Endothelial cell of umbilical vein (primary cell): ENCODE measurements around the gene MIXL1. TPM values are rescaled to one million over a fixed set of nuclear protein-coding genes. Genes with fewer than 3 reads are reported as not detected.
"Not testable (repeated sequence)": the region's sequence is repeated elsewhere in the genome, so short reads cannot be mapped to it uniquely, and the experiment has no call there.

ENCODE experiments used
- BruUV-seq: library from RNA; stranded (reverse); fragments of 400-500 nt; replicated peaks from 2 replicates; lab custom pipeline; 2021; lab: Mats Ljungman, UMichigan
- CTCF ChIA-PET: fragments of 300-600, 350-600 bp; sonication (Branson Sonifier 250); formaldehyde crosslinking; loops from one replicate; lab custom pipeline; 2021; ENCODE audit warnings: antibody characterized with exemption, inconsistent platforms; lab: Charles Lee
- POLR2A ChIA-PET: fragments of 300-600, 350-600 bp; sonication (Branson Sonifier 250); formaldehyde crosslinking; loops from one replicate; lab custom pipeline; 2021; ENCODE audit warnings: antibody characterized with exemption, inconsistent platforms; lab: Charles Lee
- DNase-seq: peaks from one replicate; pipeline ENCODE4 v3.0.0-alpha.2; 2011; ENCODE audit warnings: low read depth, low spot score
- FAIRE-seq: peaks from 2 replicates; lab custom pipeline; 2011; peaks lifted over from hg19 to GRCh38; lab: Jason Lieb, UNC
- H2AFZ ChIP-seq: 2 replicates; pipeline ENCODE4 v1.6.0; 2012; ENCODE audit warnings: low read depth, low read length, control low read depth, inconsistent platforms
- H3K27ac ChIP-seq: 2 replicates; pipeline ENCODE4 v1.5.1; 2011; ENCODE audit warnings: low read depth, mild to moderate bottlenecking, control low read depth, low read length, moderate library complexity; ENCODE audit not compliant: insufficient read depth
- H3K27me3 ChIP-seq, 2 experiments: 2 replicates each; pipeline versions ENCODE4 v1.6.0 to v1.6.1; 2011; ENCODE audit warnings: low read length in 2 of 2, mixed read lengths in 1 of 2; ENCODE audit not compliant: control insufficient read depth in 2 of 2, insufficient read depth in 2 of 2
- H3K36me3 ChIP-seq, 2 experiments: 2 replicates in 1 of 2; 3 replicates in 1 of 2; pipeline ENCODE4 v1.5.1; 2011; ENCODE audit warnings: low read length in 2 of 2, mild to moderate bottlenecking in 1 of 2, moderate library complexity in 1 of 2; ENCODE audit not compliant: control insufficient read depth in 2 of 2, insufficient read depth in 2 of 2; ENCODE audit errors: extremely low read depth in 1 of 2
- H3K4me1 ChIP-seq: 3 replicates; pipeline ENCODE4 v1.5.1; 2011; ENCODE audit warnings: mild to moderate bottlenecking, low read length; ENCODE audit not compliant: control insufficient read depth, insufficient read depth; ENCODE audit errors: extremely low read depth
- H3K4me2 ChIP-seq: 2 replicates; pipeline ENCODE4 v1.6.1; 2011; ENCODE audit warnings: low read length, control low read depth, mixed read lengths; ENCODE audit not compliant: insufficient read depth
- H3K4me3 ChIP-seq, 3 experiments: fragments of 200-600 bp in 1 of 3; sonication (generic), shearing (Covaris generic) in 1 of 3; replicated peaks in 1 of 3; 2 replicates each; pipeline ENCODE4 v1.5.1; 2011 to 2016; ENCODE audit warnings: control low read depth in 3 of 3, low read length in 3 of 3, mild to moderate bottlenecking in 2 of 3, inconsistent platforms in 1 of 3, low read depth in 1 of 3, moderate library complexity in 1 of 3; ENCODE audit not compliant: insufficient read depth in 1 of 3
- H3K79me2 ChIP-seq: 2 replicates; pipeline ENCODE4 v1.6.0; 2012; ENCODE audit warnings: low read length, inconsistent platforms; ENCODE audit not compliant: control insufficient read depth, insufficient read depth
- H3K9ac ChIP-seq: replicated peaks from 2 replicates; pipeline ENCODE3; 2011; ENCODE audit warnings: low read length, control low read depth; ENCODE audit not compliant: insufficient read depth; ENCODE audit errors: extremely low read depth
- H3K9me1 ChIP-seq: replicated peaks from 3 replicates; pipeline ENCODE4 v1.6.0; 2011; ENCODE audit warnings: mild to moderate bottlenecking, low read length; ENCODE audit not compliant: control insufficient read depth, insufficient read depth; ENCODE audit errors: extremely low read depth
- H3K9me3 ChIP-seq: replicated peaks from 2 replicates; pipeline ENCODE4 v1.5.1; 2012; ENCODE audit warnings: low read length, inconsistent platforms; ENCODE audit not compliant: control insufficient read depth, insufficient read depth
- H4K20me1 ChIP-seq: replicated peaks from 2 replicates; pipeline ENCODE3; 2011; ENCODE audit warnings: mild to moderate bottlenecking, low read length; ENCODE audit not compliant: control insufficient read depth, insufficient read depth; ENCODE audit errors: extremely low read depth
- EZH2 ChIP-seq: IDR thresholded peaks from 2 replicates; pipeline ENCODE4 v1.6.1; 2012; ENCODE audit warnings: borderline replicate concordance, low read depth, mild to moderate bottlenecking, moderate library complexity, low read length, inconsistent platforms; ENCODE audit not compliant: severe bottlenecking
- FOS ChIP-seq: IDR thresholded peaks from 2 replicates; pipeline ENCODE4 v1.6.1; 2011; ENCODE audit warnings: mild to moderate bottlenecking, low read length, moderate library complexity, borderline replicate concordance; ENCODE audit not compliant: insufficient read depth
- GATA2 ChIP-seq: IDR thresholded peaks from 2 replicates; pipeline ENCODE4 v1.7.0; 2011; ENCODE audit warnings: low read depth, mild to moderate bottlenecking, moderate library complexity, mixed read lengths, low read length; ENCODE audit not compliant: insufficient read length, insufficient read depth
- JUN ChIP-seq: IDR thresholded peaks from 2 replicates; pipeline ENCODE4 v1.6.1; 2011; ENCODE audit warnings: borderline replicate concordance, low read depth; ENCODE audit not compliant: insufficient read length, insufficient read depth
- MYC ChIP-seq: IDR thresholded peaks from one replicate; pipeline ENCODE4 v1.6.1; 2011; ENCODE audit warnings: mild to moderate bottlenecking, low read depth, low read length
- POLR2A ChIP-seq: IDR thresholded peaks from 2 replicates; pipeline ENCODE4 v1.6.1; 2012; ENCODE audit warnings: low read depth, mild to moderate bottlenecking, control low read depth, low read length
- POLR2AphosphoS5 ChIP-seq: IDR thresholded peaks from 2 replicates; pipeline ENCODE4 v1.6.1; 2012; ENCODE audit warnings: low read depth, mild to moderate bottlenecking, control low read depth, low read length, moderate library complexity; ENCODE audit not compliant: insufficient read depth
- dilution Hi-C: fragments of 300-500 bp; cut with MboI; formaldehyde crosslinking; loops from one replicate; pipeline ENCODE4 v1.15.0; 2019; ENCODE audit warnings: low sequenced_read_pairs; ENCODE audit not compliant: extremely low pct_ligation_motif_present
- intact Hi-C: fragments of 100-400 bp; cut with micrococcal nuclease; formaldehyde crosslinking; loops from one replicate; pipeline ENCODE4 v1.10.0; 2022
- polyA plus RNA-seq, 4 experiments: library from polyadenylated mRNA; depleted of rRNA in 3 of 4; stranded (reverse) in 3 of 4; unstranded in 1 of 4; fragments of >200 nt; gene quantifications; 2 replicates each; pipeline versions ENCODE4 v1.2.1 to v1.2.3, GENCODE V29; 2011 to 2012; ENCODE audit warnings: missing spikeins in 1 of 4
- total RNA-seq: library from RNA; stranded (reverse); gene quantifications from 2 replicates; pipeline ENCODE4 v1.2.3, GENCODE V29; 2021
- TF ChIP-seq, protein P1 (sequence below): IDR thresholded peaks from 2 replicates; pipeline ENCODE4 v1.6.1; 2011; ENCODE audit not compliant: insufficient read depth, insufficient read length
- TF ChIP-seq, protein P2 (sequence below), 2 donors: IDR thresholded peaks; 1 replicate in 1 of 2; 2 replicates in 1 of 2; pipeline ENCODE4 v1.5.1; 2011; ENCODE audit warnings: low read length in 2 of 2, mild to moderate bottlenecking in 2 of 2, moderate library complexity in 2 of 2, control low read depth in 1 of 2, inconsistent platforms in 1 of 2, low read depth in 1 of 2; ENCODE audit not compliant: insufficient read depth in 1 of 2; ENCODE audit errors: extremely low read depth in 1 of 2

Gene MIXL1
- total and polyA plus RNA-seq, 2 donors (not counting 3 experiments of a cell fraction or from before 2014, with no cell fraction given): 0.58 to 1.2 TPM

DNA sequence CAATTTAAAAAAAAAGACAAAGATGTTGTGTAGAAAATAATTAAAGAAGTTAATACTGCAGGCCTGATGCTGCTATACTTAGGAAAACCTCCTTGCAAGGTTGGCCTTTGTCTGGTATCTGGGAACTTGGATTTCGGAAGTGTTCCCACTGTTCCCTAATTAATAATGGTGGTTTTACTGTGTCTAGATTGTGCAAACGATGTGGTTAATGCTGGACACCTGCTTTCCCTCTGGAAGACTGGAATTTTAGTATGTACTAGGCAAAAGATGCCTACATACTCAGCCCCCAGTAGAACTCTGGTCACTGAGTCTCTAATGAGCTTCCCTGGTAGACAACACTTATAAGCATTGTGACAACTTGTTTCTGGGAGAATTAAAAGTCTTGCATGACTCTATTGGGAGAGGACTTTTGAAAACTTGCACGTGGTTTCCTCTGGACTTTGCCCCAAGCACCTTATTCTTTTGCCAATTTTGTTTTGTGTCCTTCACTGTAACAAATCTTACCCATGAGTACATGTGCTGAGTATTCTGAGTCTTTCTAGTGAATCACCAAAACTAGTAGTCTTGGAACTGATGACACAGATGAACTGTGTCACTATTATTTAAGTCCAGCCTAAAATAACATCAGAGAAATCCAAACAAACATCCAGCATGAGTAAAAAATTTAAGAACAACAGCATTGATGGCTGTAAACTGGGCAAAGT, 45.1 kb downstream of the MIXL1 start:
- no TSS peak for BruUV-seq
- H3K27ac ChIP-seq: peak overlapping the region; percentile 11
- H3K27me3 ChIP-seq: no peaks in the 10 kb centered on the region
- TF ChIP-seq FOS (no peak), EZH2 (no peak), JUN (no peak), POLR2AphosphoS5 (no peak), MYC (no peak), POLR2A (no peak), GATA2 (no peak)
- TF ChIP-seq, protein P1, sequence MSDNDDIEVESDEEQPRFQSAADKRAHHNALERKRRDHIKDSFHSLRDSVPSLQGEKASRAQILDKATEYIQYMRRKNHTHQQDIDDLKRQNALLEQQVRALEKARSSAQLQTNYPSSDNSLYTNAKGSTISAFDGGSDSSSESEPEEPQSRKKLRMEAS: no peak
- TF ChIP-seq, protein P2, sequence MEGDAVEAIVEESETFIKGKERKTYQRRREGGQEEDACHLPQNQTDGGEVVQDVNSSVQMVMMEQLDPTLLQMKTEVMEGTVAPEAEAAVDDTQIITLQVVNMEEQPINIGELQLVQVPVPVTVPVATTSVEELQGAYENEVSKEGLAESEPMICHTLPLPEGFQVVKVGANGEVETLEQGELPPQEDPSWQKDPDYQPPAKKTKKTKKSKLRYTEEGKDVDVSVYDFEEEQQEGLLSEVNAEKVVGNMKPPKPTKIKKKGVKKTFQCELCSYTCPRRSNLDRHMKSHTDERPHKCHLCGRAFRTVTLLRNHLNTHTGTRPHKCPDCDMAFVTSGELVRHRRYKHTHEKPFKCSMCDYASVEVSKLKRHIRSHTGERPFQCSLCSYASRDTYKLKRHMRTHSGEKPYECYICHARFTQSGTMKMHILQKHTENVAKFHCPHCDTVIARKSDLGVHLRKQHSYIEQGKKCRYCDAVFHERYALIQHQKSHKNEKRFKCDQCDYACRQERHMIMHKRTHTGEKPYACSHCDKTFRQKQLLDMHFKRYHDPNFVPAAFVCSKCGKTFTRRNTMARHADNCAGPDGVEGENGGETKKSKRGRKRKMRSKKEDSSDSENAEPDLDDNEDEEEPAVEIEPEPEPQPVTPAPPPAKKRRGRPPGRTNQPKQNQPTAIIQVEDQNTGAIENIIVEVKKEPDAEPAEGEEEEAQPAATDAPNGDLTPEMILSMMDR (IDR thresholded peaks at IDR 0.05; ENCODE audit: extremely low read depth in 1 of 2, insufficient read depth in 1 of 2, low read depth in 1 of 2, low read length in 2 of 2): no peak
- H3K9ac ChIP-seq: no peak overlapping the region
- CTCF ChIA-PET: no interaction called here
- H3K79me2 ChIP-seq: no peaks in the 10 kb centered on the region
- no peaks in the 10 kb centered on the region for H4K20me1 ChIP-seq
- H3K4me1 ChIP-seq: no peaks in the 10 kb centered on the region
- no peaks in the 10 kb centered on the region for H3K36me3 ChIP-seq
- H3K9me3 ChIP-seq: no peaks in the 10 kb centered on the region
- POLR2A ChIA-PET: no interaction called here
- H3K9me1 ChIP-seq: no peaks in the 10 kb centered on the region
- FAIRE-seq (no peak), DNase-seq (peak; percentile 6)
- no peak overlapping the region for H3K4me2 ChIP-seq
- dilution Hi-C loops: no loop called here
- intact Hi-C loops: no loop called here
- no peak overlapping the region for H3K4me3 ChIP-seq
- H2AFZ ChIP-seq: no peak overlapping the region

DNA sequence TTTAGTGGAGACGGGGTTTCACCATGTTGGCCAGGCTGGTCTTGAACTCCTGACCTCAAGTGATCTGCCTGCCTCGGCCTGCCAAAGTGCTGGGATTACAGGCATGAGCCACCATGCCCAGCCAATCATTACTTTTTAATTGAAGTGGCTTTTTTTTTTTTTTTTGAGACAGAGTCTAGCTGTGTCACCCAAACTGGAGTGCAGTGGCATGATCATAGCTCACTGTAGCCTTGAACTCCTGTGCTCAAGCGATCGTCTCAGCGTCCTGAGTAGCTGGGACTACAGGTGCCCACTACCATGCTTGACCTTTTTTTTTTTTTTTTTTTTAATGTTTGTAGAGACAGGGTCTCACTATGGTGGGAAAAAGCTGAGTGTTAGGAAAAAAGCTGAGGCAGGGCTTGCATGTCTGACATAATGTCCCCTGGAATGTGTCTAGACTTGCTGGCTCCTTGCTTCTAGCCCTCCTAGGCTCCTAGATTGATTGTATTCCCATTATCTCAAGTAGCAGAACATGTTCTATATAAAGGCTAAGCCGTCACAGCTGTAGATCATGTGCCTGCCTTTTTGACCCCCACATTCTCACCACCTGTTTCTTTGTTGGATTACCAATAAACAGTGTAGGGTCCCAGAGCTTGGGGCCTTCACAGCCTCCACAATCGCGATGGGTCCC, 48.9 kb downstream of the MIXL1 start:
- CTCF ChIA-PET: interaction anchor here (0.6 kb wide), 1 partner anchor 17 kb away, joined by 3 read pairs; no protein-coding TSS in a partner anchor
- H3K79me2 ChIP-seq, H4K20me1 ChIP-seq, DNase-seq, H3K4me2 ChIP-seq, H2AFZ ChIP-seq, H3K4me1 ChIP-seq, H3K36me3 ChIP-seq, FAIRE-seq, dilution Hi-C loops, H3K9me3 ChIP-seq, H3K9ac ChIP-seq, intact Hi-C loops, H3K4me3 ChIP-seq, H3K27me3 ChIP-seq, BruUV-seq, H3K27ac ChIP-seq, H3K9me1 ChIP-seq, POLR2A ChIA-PET: not testable (repeated sequence)
